Measurements from ENCODE around the gene HSPG2. TPM values are rescaled to one million over a fixed set of nuclear protein-coding genes. Genes with fewer than 3 reads are reported as not detected.
A peak's percentile ranks its signal among the peaks of the same experiment; 100 is the strongest.

Gene HSPG2
- total RNA-seq, 4 donors from 2014 or later, result 75.7 to 239 (median 96.8) TPM

DNA sequence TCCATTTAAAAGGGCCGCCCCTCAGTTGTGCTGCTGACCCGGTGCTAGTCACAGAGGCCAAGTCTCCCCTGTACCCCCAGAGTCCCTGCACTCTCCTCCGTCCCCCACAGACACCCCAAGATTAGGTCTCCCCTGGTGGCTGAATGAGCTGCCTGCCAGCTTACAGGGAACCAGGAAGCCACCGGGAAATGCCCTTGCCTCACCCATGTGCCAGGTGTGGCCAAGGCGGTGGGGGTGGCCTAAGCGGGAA, 32.7 kb downstream of the HSPG2 start:
- Histone ChIP-seq H3K4me1 (peaks cover 15 to 86% of the 10 kb centered on the region in 2 donors), H3K27me3 (no peaks in the 10 kb centered on the region), H3K4me3 (replicated peaks in 1 of 3) (no peak overlapping the region), H3K36me3 (no peaks in the 10 kb centered on the region), H3K9me3 (no peaks in the 10 kb centered on the region), H3K27ac (peak overlapping the region in 2 of 3 donors; percentile 48 to 61)
- TF ChIP-seq POLR2A (IDR thresholded peaks at IDR 0.05) (no peak), CTCF (IDR thresholded peaks at IDR 0.05) (no peak)
- WGBS, 2 donors, result 86 to 100% methylated on average over 2 to 3 of the region's 6 CpGs
- intact Hi-C loops (cut with DNase I), result loop anchor here (5.0 kb wide), 1 partner anchor 33 kb away; the partner anchor contains the start of gene HSPG2
- no peak for DNase-seq

GRCh38 chr1:21903638-21904453, 33.3 kb downstream of the HSPG2 start:
- 78 to 80% methylated on average over 26 of the region's 26 CpGs for WGBS, 2 donors
- no peaks in the 10 kb centered on the region for H3K27me3 ChIP-seq
- DNase-seq, result no peak
- H3K9me3 ChIP-seq, result no peaks in the 10 kb centered on the region
- peaks cover 14 to 85% of the 10 kb centered on the region in 2 donors for H3K4me1 ChIP-seq
- TF ChIP-seq CTCF (IDR thresholded peaks at IDR 0.05), result no peak
- TF ChIP-seq POLR2A (IDR thresholded peaks at IDR 0.05), result no peak
- peak overlapping the region; percentile 39 to 61 (median 48) for H3K27ac ChIP-seq
- H3K36me3 ChIP-seq, result no peaks in the 10 kb centered on the region
- intact Hi-C loops (cut with DNase I), result loop anchor here (5.0 kb wide), 1 partner anchor 33 kb away; the partner anchor contains the start of gene HSPG2
- no peak overlapping the region for H3K4me3 ChIP-seq (replicated peaks in 1 of 3)

- TF ChIP-seq POLR2A (IDR thresholded peaks at IDR 0.05) (no peak), CTCF (IDR thresholded peaks at IDR 0.05) (no peak)
- Histone ChIP-seq H3K9me3 (no peaks in the 10 kb centered on the region), H3K4me3 (replicated peaks in 1 of 3) (no peak overlapping the region), H3K27me3 (no peaks in the 10 kb centered on the region), H3K27ac (peak overlapping the region in 2 of 3 donors; percentile 32 to 40), H3K36me3 (no peaks in the 10 kb centered on the region), H3K4me1 (peaks cover 20 to 86% of the 10 kb centered on the region in 2 donors)
- 72 to 75% methylated on average over 9 to 14 of the region's 20 CpGs for WGBS, 2 donors
- DNase-seq, result no peak
- intact Hi-C loops (cut with DNase I), result loop anchor here (5.0 kb wide), 1 partner anchor 35 kb away; the partner anchor contains the start of gene HSPG2
Measured at GRCh38 chr1:21902026-21903012, 34.8 kb downstream of the HSPG2 start.

DNA sequence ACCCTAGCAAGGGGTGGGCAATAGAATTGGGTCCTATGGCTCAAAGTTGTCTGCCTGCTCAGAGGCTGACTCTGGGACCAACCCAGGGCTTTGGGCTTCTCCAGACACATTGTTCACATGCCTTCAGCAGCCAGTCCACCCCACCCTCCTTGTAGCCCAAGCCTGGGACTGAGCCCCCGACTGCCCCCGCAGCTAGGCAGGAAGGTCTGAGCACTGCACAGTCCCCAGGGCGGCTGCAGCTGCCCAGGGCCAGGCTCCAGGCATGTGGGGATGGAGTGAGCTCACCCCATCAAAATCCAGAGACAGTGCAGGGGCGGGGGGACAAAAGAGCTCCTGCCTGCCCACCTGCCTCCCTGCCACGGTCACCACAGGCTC, 35.6 kb downstream of the HSPG2 start:
- no peaks in the 10 kb centered on the region for H3K36me3 ChIP-seq
- intact Hi-C loops (cut with DNase I), result loop anchor here (5.0 kb wide), 1 partner anchor 36 kb away; the partner anchor contains the start of gene HSPG2
- no peak overlapping the region for H3K4me3 ChIP-seq (replicated peaks in 1 of 3)
- peaks cover 27 to 86% of the 10 kb centered on the region in 2 donors for H3K4me1 ChIP-seq
- WGBS, 2 donors, result 79% methylated on average over 5 of the region's 5 CpGs; no CpG with 5 or more reads in 1 of the 2 donors
- TF ChIP-seq POLR2A (IDR thresholded peaks at IDR 0.05) (no peak), CTCF (IDR thresholded peaks at IDR 0.05) (no peak)
- H3K27me3 ChIP-seq, result no peaks in the 10 kb centered on the region
- peak overlapping the region; percentile 32 to 40 (median 32) for H3K27ac ChIP-seq
- no peak for DNase-seq
- no peaks in the 10 kb centered on the region for H3K9me3 ChIP-seq

Measured in thyroid gland (tissue), 4 donors.